ENCODE results near the gene BTNL3.
"Not testable (repeated sequence)": the region's sequence is repeated elsewhere in the genome, so short reads cannot be mapped to it uniquely, and the experiment has no call there.

Gene BTNL3

DNA sequence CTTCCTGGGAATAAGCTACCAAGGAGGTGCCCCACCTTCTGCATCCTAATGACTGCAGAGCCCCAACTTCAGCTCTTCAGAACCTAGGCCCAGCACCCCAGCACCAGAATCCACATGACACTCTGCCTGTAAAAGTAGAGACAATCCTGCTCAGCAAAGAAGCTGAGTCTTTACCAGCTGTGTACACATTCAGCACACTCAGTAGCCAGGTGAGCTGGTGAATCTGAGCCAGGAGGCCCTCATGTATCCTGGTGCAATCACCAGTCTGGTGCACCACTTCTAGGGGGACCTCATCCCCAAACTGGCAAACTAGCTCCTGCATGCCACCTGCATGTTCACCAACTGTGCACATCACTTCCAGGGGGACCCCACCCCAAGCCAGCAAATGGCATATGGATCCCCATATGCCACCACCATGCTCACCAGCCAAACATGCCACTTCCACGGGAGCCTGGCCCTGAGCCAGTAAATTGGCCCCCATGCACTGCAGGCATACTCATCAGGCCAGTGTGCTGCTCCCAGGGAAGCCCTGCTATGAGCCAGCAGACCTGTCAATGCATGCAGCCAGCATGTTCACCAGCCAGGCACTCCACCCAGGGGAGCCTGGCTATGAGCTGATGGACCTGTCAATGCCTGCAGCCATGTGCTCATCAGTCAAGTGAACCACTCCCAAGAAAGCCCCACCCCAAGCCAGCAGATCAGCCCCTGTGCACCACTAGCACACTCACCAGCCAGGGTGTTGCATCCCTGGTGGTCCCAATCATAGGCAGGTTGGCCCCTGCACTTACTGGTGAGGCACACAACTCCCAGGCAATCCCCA lies 35.8 kb downstream of the BTNL3 start:
- DNase-seq (ENCODE audit: low read depth) = no peak

DNA sequence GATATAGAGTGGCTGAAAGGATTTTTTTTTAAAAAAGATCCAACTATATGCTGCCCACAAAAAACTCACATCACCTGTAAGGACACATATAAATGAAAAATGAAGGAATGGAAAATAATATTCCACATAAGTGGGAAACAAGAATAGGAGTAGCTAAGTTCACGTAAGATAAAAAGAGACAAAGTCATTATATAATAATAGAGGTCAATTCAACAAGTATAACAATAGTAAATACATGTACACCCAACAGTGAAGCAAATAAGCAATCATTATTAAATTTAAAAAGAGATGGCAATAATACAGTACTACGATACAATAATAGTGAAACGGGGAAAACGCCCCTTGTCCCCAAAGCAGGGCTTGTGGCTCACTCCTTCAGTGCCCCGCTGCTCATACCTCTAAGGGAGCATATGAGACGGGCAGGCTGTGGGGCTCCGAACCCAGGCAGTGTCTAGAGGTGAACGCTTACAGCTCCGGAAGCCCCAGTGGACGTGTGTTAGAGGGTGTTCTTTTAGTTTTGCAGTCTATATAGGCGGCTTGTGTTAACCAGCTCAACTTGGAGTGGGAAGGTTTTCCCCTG lies 38.9 kb downstream of the BTNL3 start:
- DNase-seq (ENCODE audit: low read depth) = no peak

DNA sequence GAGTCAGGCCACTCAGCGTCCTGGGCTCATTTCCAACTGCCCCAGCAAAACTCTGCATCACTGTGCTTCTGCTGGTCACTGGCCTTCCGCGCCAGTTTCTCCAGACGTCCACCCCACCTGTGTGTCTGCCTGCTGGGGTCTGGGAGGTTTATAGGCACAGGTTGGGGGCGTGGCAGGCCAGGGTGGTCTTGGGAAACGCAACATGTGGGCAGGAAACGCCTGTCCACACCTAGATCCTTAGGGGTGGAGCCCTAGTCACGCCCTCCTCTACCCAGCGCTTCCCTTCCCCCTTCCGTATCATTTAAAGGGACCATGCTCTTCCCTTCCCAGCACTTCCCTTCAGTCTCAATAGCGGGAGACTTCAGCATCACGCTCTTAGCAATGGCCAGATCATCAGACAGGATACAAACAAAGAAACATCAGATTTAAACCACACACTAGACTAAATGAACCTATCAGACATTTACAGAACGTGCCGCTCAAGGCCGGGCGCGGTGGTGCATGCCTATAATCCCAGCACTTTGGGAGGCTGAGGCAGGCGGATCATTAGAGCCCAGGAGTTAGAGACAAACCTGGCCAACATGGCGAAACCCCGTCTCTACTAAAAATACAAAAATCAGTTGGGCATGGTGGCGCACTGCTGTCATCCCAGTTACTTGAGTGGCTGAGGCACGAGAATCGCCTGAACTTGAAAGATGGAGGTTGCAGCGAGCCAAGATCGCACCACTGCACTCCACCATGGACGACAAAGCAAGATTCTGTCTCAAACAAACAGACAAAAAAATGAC lies 39.6 kb downstream of the BTNL3 start:
- DNase-seq (ENCODE audit: low read depth) = no peak

DNA sequence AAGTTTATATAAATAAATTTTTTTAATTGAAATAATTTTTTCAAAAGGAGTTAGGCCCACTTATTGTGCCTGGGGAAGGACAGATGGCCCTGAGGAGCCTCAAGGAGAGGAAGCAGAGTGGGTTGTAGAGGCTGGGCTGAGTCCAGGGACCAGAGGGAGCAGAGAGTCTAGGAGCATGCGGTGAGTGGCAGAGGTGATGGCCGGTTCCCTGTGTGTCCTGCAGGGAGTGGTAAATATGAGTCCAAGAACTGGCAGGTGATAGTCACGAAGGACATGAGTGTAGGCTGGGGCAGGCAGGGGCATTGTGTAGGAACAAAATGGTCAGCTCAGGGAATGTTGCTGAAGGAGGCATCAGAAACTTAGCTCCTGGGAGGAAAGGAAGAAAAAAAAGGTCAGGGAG lies 43.1 kb downstream of the BTNL3 start:
- DNase-seq (ENCODE audit: low read depth) = no peak

DNA sequence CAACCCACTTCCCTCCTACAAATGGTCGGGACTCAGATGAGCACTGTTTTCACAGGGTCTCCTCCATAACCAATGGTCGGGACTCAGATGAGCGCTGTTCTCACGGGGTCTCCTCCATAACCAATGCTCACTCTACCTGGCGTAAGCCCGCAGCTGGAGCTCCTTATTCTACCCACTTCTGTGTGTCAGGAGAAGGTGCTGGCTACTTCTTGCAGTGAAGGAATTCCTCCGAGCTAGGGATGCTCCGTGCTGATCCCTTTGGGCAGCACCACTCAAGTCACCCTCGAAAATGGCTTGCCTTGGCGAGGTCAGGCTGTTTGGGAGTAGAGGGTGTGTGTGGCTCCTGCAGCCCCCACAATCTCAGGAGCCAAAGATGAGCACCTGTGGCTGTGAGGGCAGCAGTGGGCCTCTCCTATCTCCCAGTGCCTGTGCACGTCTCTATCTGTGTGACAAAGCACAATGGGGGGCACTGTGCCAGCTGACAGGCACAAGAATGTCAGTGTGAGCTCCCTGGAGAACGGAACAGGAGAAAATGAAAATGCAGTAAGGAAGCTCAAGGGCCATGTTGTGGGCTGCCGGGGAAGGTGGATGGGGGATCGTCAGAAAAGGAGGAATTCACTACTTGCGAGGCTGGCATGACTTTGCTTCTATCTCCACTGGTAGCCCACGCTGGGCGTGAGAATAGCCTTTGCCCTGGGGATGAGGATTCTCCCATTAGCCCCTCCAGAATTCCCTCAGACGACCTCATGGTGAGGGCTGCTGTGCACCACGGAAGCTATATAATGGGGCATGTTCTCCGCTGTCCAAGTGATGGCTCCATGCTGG lies 47.6 kb downstream of the BTNL3 start:
- DNase-seq (ENCODE audit: low read depth) = no peak

DNA sequence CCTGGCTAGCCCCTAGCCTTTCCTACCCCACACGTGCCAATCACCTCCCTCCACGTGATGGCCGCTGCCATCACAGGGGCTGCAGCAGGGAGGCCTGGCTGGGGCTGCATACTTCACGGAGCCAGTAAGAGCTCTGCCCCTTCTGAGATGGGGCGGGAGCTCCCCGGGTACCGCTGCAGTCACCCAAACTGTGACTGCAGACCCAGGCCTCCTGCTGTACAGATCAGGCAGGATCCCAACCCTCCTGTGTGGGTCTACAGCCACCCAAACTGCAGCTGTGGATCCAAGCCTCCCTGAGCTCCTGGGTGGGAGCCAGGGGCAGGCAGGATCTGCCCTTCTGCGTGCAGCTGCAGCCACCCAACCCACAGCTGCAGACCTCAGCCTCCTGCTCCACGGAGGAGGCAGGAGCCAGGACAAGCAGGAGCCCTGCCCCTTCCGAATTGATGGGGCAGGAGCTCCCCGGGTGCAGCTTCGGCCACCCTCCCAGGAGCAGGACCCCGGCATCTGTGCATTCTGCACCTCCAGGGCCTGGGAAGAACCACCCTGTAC lies 48.2 kb downstream of the BTNL3 start:
- no peak for DNase-seq (ENCODE audit: low read depth)

DNA sequence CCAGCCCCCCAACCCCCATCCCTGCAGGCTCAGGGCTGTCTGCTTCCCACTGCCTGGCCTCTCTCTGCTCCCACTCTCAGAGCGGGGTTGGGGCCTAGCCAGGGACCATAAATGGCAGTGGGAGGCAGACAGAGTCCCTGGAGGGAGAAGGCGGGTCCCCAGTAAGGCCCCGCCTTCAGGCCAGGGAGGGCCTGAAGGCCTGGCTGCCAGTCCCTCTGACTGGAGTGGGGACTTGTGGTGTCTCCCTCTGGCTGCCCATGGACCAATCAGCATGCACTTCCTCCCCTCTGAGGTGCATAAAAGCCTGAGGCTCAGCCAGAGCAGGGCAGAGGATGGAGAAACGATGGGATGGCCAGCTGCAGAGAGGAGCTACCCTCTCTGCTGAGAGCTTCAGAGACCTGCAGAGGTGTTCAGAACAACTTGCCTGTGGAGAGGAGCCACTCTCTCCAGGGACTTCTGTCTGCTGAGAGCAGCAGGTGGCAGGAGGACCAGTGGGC lies 48.8 kb downstream of the BTNL3 start:
- no peak for DNase-seq (ENCODE audit: low read depth)

DNA sequence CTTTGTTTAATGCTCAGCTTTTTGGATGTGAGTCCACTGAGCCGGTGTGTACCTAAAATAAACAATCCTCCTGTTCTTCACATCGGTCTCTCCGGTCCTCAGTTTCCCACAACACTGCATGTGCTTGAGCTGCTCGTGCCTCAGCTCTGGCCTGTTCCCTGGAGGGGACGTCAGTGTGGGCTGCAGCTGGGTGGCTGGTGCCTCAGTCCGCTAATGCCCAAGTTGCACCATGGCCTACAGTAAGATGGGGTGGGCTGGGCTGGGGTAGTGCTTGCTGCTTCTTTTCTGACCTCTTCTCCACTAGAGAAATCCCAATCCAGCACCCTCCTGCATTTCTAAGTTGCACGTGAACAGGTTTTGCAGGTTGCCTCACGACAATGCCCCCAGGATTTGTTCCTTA lies 50.8 kb downstream of the BTNL3 start:
- no peak for DNase-seq (ENCODE audit: low read depth)

DNA sequence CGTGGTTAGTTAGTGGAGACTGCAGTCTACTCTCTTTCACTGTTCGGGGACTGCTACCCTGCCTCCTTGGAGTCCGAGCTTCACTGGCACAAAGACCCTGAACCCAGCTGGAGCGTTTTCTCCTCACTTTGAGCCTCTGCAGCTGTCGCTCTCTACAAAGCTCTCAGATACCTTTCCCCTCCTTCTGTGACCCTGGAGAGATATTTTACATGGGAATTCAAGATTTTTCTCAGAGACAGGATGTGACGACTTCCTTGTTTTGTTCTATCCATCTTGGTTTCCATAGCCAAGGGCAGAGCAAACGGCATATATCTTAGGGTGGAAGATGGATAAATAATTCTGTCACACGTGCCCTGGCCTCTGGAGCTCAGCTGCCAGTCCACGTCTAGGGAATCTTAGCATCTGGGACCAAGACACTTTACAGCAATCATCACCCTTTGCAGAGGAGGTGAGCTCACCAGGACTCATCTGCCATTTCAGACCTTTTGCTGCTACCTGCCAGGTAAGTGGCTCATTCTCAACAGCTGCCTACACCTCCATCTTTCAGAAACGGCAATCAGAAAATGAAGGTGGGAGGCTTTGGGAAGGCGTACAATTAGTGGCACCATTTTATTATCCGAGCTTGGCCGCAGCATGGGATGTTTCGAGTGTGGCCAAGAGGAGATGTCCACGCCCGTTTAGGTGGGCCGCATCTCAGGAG lies 51.4 kb downstream of the BTNL3 start, which contains the start of gene BTNL9:
Gene BTNL9, plus strand, starts transcription at position 336 of the 700 bp plus-strand sequence. CDS start 5,224 bp downstream, outside the sequence.
- DNase-seq (ENCODE audit: low read depth) = no peak

DNA sequence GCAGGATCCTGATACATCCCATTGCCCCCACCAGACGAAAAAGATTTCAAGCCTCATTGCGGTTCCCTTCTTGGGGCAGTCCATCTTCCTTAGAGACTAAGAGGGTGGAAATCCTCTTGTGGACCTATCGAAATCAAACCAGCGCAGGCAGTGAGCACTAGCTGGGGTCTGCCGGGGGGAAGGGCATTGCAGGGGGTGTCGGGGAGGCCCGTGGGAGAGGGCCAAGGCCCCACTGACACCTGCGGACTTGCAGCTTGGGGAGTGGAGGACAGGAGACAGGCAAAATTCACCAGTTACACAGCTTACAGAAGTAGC lies 51.9 kb downstream of the BTNL3 start:
- DNase-seq (ENCODE audit: low read depth) = no peak

DNA sequence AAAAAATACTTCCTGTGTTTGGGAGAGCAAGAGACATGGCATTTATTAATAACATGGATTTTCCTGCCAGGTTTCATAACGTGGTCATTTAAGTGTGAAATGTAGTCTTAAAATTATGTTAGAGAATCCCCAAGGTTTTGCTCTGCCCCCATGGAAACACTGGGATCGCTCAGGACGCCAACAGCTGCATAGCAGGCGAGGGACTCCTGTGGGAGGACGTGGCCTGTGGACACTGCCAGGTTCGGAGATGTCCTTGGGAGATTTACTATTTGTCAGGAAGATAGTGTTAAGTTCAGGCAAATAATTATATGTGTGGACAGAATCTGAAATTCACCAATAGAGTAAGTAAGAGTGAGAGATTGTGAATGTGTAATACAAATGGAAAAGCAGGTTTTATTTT lies 52.4 kb downstream of the BTNL3 start:
- no peak for DNase-seq (ENCODE audit: low read depth)

DNA sequence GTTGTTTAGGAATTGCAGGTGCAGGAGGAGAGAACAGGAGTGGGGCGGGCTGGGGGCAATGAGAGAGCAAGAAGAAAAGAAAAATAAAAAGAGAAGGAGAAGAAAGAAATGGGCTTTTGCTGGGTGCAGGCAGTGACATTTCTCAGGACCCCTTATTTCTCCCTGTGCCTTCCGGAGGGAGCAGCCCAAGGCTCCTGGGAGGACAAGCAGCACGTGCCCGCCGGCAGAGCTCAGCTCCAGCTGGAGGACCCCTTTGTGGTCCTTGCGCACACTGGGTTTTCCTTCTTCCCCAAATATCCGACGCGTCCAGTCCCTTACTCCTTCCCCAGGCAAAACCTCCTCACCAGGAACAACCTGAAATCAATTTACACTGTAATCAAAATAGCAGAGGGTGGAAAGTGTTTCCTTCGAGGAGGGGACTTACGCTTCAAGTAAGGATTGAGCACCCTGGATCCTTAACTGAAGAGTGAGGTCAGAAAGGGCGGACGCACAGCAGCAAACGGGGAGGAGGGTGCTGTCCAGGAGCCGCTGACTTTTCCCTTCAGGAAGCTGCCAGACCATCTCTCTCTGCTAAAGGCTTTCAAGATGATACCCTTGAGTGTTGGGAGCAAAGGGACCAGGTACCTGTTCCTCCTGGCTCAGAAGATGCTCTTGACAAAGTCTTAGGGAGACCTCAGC lies 53.5 kb downstream of the BTNL3 start:
- DNase-seq (ENCODE audit: low read depth) = no peak

DNA sequence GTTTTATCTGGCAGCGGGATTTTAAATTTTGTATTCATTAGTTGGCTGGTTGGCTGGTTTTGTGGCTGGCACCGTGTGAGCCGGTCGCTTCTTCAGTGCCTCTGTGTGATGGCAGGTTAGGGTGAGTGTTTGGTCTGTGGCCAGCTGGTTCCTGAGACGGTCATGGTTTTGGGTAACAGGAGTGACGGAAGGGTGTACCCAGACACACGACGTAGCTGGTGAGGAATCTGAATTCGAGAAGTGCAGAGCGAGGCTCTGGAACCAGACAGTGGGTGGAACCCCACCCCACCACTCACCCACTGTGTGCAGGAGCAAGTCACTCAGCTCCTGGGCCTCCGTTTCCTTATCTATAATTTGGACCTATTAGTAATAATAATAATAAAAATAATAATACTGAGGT lies 54.1 kb downstream of the BTNL3 start:
- DNase-seq (ENCODE audit: low read depth) = no peak

DNA sequence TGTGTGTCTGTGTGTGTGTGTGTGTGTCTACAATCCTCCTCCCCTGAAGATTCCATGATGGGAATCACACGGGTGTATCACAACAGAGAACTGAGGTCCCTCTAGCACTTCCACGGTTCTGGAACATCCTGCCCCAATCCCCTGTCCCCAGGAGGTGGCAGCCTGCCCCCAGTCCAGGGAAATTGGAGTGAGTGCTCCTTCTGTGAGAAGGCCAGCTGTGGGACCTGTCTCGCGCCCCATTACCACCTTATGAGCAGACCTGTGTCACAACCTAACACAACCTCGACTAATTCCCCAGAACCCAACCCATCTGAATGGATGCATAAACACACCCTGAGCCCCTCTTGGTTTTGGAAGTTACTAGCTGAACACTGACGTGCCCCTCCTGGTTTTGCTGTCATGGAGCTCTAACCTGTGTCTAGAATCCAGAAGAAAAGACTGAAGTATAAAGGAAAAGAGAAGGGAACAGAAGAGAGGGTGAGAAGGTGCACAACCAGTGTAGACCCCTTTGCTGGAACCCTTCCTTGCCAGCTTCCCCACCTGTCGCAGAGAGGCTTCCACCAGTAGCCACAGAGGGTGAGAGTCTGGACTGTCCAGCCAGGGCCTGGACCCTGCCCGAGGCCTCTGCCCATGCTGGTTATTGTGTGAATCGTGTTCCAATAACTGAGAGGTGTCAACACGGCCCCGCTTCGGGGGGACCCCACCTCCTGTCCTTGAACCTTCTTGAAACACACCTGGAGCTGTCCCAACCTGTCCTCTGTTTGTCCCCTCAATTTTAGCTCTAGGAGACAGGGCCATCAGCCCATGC lies 54.8 kb downstream of the BTNL3 start:
- DNase-seq (ENCODE audit: low read depth) = no peak

DNA sequence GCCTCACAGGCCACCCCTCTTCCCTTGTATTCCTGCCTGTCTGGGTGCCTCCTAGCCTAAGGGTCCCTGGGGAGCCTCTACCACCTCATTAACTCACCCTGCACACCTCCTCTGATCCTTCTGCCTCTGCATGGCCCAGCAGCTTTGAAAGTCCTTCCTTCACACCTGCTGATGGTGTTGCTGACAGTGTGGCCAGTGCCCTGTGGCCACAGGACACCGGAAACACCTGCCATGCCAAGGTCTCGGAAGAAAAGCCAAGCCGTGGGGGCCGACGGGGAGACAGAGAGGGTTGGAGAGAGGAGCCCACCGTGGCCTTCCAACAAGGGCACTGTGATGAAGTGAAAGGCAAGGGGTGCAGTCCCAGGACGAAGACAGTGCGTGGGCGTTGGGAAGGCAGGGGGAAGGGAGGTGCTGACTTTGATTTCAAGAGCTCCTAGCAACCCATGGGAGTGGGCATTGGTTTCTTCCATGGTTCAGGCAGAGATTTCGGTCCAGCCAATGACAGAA lies 55.5 kb downstream of the BTNL3 start:
- DNase-seq (ENCODE audit: low read depth) = no peak

DNA sequence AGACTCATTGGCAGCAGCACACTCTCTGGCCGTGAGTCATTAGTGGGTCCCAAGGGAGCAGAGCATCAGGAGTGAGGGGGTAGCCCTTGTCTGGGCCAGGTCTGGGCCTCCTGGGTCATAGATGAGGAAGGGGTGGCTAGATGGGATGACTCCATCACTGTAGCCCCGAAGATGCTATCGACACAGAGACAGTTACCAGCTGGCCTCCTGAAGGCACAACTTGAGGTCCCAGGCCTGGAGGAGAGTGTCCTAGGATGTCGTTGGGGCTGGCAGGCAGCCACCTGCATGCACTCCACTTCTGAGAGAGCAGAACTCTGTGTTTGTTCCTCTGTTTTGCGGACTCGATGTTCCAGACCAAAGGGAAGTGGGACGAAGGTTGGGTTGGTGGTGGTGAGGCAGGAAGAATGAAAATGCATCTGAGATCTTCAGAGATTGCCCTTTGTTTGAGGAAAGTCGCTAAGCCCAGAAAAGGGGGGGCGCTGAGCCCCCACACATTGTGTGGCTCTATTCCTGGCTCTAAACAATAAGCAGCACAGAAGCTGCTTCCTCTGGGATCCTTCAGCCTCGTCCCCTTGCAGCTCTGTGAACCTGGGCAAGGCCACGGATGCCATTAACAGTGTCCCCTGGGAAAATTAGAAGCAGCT lies 56.1 kb downstream of the BTNL3 start:
- DNase-seq (ENCODE audit: low read depth) = no peak

DNA sequence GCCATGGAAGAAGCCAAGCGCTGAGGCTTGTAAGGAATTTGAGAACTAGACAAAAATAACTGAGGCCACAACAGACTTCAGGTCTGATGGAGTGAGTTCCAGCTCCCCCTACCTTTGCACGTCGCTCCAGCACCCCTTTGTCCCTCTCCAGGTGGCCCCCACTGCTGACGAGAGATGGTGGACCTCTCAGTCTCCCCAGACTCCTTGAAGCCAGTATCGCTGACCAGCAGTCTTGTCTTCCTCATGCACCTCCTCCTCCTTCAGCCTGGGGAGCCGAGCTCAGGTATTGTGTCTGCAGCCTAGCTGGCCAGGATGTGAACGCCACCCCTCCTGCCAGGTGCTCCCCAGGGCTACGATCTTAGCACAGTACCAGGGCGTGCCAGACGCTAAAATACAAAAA lies 56.7 kb downstream of the BTNL3 start:
- no peak for DNase-seq (ENCODE audit: low read depth)

DNA sequence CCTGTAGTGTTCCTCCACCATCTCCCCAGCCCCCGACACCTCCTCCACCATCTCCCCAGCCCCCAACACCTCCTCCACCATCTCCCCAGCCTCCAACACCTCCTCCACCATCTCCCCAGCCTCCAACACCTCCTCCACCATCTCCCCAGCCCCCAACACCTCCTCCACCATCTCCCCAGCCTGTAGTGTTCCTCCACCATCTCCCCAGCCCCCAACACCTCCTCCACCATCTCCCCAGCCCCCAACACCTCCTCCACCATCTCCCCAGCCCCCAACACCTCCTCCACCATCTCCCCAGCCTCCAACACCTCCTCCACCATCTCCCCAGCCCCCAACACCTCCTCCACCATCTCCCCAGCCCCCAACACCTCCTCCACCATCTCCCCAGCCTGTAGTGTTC lies 57.2 kb downstream of the BTNL3 start:
- DNase-seq (ENCODE audit: low read depth) = not testable (repeated sequence)

DNA sequence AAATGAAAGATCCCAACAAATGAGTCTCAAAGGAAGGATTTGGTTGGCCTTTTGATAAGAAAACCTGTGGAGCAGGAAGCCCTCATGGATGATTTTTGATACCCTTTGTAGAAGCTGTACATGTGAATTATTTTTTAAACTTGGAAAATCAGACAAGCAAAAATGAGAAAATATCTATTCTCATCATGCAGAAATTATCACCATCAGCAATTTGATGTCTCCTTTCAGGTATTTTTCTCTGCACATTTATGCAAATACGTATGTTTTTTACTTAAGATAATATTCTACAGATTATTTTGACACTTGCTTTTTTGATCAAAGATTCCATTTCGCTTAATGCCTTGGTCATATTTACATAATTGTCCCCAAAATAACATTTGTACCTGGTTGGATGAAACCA lies 58.6 kb downstream of the BTNL3 start:
- DNase-seq (ENCODE audit: low read depth) = no peak
